SU-DHL-6 (cell line): ENCODE data around the gene PTCH1.

Experiments
- H2AFZ ChIP-seq: fragments of 200-600 bp; sonication (generic); 2 replicates; pipeline ENCODE4 v1.6.1; 2014; ENCODE audit warnings: low read depth, mild to moderate bottlenecking, moderate library complexity, mixed read lengths, antibody characterized with exemption, low read length; ENCODE audit not compliant: severe bottlenecking
- H3F3A ChIP-seq: fragments of 200-600 bp; shearing (Covaris generic); 2 replicates; pipeline ENCODE4 v1.6.0; 2016; ENCODE audit warnings: antibody characterized with exemption, mild to moderate bottlenecking; ENCODE audit not compliant: insufficient read depth
- H3K27ac ChIP-seq: fragments of 200-600 bp; sonication (generic); 2 replicates; pipeline ENCODE4 v1.5.1; 2016; ENCODE audit warnings: low read depth, mild to moderate bottlenecking, low read length, moderate library complexity, mixed read lengths
- H3K27me3 ChIP-seq: fragments of 200-600 bp; sonication (generic), shearing (Covaris generic); 2 replicates; pipeline ENCODE4 v1.6.0; 2014; ENCODE audit warnings: mild to moderate bottlenecking, low read length
- H3K36me3 ChIP-seq: fragments of 200-600 bp; sonication (generic); 2 replicates; pipeline ENCODE4 v1.6.1; 2014; ENCODE audit warnings: mild to moderate bottlenecking, low read length, mixed read lengths
- H3K4me2 ChIP-seq: fragments of 300-600, 200-600 bp; shearing (Covaris generic), sonication (generic); 2 replicates; pipeline ENCODE4 v1.6.0; 2014; ENCODE audit warnings: low read length, low read depth, mild to moderate bottlenecking; ENCODE audit not compliant: poor library complexity, severe bottlenecking
- H3K4me3 ChIP-seq: fragments of 200-600 bp; sonication (generic); 2 replicates; pipeline ENCODE4 v1.5.1; 2014; ENCODE audit warnings: antibody characterized with exemption, low read length, mild to moderate bottlenecking, mixed read lengths; ENCODE audit not compliant: insufficient read depth, poor library complexity, severe bottlenecking
- H3K79me2 ChIP-seq: fragments of 200-600 bp; sonication (generic); 2 replicates; pipeline ENCODE4 v1.6.1; 2014; ENCODE audit warnings: mild to moderate bottlenecking, low read length, moderate library complexity; ENCODE audit not compliant: insufficient read depth
- H3K9ac ChIP-seq: fragments of 200-600 bp; sonication (generic); 2 replicates; pipeline ENCODE4 v1.7.0; 2014; ENCODE audit warnings: mild to moderate bottlenecking, low read length
- H3K9me2 ChIP-seq: fragments of 200-600 bp; sonication (generic); replicated peaks from 2 replicates; pipeline ENCODE4 v1.6.1; 2014; ENCODE audit warnings: low read length; ENCODE audit not compliant: insufficient read depth
- H3K9me3 ChIP-seq: fragments of 200-600 bp; sonication (generic); 2 replicates; pipeline ENCODE4 v1.6.1; 2014; ENCODE audit warnings: low read length, mixed read lengths; ENCODE audit not compliant: insufficient read depth
- H4K20me1 ChIP-seq: fragments of 200-600 bp; sonication (generic); 2 replicates; pipeline ENCODE4 v1.6.1; 2014; ENCODE audit warnings: low read depth, mild to moderate bottlenecking, antibody characterized with exemption, low read length, moderate library complexity, mixed read lengths
- EZH2phosphoT487 ChIP-seq: fragments of 200-600 bp; sonication (generic), shearing (Covaris generic); conservative IDR thresholded peaks from 2 replicates; pipeline ENCODE4 v1.6.1; 2018; ENCODE audit warnings: mild to moderate bottlenecking, antibody characterized with exemption, low read length, moderate library complexity, mixed read lengths
- TF ChIP-seq, protein P1 (sequence below): fragments of 200-600 bp; sonication (generic); IDR thresholded peaks from one replicate; pipeline ENCODE4 v1.5.1; 2017; ENCODE audit warnings: antibody characterized with exemption, mild to moderate bottlenecking, low read length, moderate library complexity; ENCODE audit not compliant: insufficient read depth, poor library complexity, severe bottlenecking

PTCH1 gene

DNA sequence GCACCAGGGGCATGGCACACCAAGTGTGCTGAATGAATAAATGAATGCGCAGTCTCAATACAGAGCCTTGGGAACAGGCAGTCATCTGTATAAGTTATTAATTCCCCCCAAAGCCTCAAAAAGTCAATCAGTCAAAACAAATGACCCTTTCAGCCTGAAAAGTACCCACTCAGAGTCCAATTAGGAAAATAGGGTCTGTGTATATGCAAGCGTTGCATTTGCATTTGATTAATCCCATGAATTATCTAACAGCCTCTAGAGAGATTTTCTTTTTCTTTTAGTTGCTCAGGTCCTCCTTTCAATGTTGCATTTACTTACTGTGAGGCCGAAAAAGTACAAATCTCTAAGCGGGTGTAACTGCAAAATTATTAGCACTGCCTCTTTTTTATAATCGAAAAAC lies 23.4 kb downstream of the PTCH1 start:
- peak overlapping the region; percentile 55 for H3K4me3 ChIP-seq
- H3K9ac ChIP-seq = peak overlapping the region; percentile 60
- peaks cover 77% of the 10 kb centered on the region for H3K79me2 ChIP-seq
- peaks cover 31% of the 10 kb centered on the region for H3F3A ChIP-seq
- no peaks in the 10 kb centered on the region for H3K36me3 ChIP-seq
- peak overlapping the region; percentile 58 for H2AFZ ChIP-seq
- H4K20me1 ChIP-seq = no peaks in the 10 kb centered on the region
- no peaks in the 10 kb centered on the region for H3K27me3 ChIP-seq
- H3K27ac ChIP-seq = peak overlapping the region; percentile 95
- TF ChIP-seq, protein P1, sequence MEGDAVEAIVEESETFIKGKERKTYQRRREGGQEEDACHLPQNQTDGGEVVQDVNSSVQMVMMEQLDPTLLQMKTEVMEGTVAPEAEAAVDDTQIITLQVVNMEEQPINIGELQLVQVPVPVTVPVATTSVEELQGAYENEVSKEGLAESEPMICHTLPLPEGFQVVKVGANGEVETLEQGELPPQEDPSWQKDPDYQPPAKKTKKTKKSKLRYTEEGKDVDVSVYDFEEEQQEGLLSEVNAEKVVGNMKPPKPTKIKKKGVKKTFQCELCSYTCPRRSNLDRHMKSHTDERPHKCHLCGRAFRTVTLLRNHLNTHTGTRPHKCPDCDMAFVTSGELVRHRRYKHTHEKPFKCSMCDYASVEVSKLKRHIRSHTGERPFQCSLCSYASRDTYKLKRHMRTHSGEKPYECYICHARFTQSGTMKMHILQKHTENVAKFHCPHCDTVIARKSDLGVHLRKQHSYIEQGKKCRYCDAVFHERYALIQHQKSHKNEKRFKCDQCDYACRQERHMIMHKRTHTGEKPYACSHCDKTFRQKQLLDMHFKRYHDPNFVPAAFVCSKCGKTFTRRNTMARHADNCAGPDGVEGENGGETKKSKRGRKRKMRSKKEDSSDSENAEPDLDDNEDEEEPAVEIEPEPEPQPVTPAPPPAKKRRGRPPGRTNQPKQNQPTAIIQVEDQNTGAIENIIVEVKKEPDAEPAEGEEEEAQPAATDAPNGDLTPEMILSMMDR = no peak
- no peak for TF ChIP-seq EZH2phosphoT487
- no peaks in the 10 kb centered on the region for H3K9me2 ChIP-seq
- no peaks in the 10 kb centered on the region for H3K9me3 ChIP-seq
- peak overlapping the region; percentile 92 for H3K4me2 ChIP-seq

DNA sequence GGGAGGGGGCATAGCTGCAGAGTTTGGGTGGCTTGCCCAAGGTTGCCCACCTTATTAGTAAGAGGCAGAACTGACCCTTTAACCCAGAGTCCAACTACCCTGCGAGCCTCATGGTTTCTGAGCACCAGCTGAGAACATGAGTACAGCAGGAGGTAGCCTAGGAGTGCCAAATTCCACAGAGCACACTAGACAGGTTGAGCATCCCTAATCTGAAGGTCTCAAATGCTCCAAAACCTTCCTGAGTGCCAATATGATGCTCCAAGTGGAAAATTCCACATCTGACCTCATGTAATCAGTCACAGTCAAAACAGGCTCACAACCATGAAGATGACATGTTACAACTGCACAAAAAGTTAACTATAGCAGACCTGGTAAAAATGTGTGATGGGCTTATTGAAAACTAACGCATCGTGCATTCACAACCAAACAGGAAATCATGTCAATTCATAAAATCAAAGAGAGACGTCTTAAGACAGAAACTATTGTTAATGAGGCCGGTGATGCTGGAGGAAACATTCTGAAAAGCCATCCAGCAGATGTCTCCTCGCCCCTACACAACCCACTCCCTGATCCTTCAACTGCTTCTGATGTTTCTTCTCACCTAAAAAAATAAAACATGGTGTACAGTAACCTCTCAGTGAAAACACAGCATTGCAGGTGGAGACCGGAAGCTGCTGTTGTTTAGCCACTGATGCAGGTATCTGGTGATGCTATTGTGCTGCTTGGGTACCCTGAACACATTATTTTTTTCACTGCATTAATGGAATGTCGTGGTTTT lies 25.0 kb downstream of the PTCH1 start:
- no peaks in the 10 kb centered on the region for H4K20me1 ChIP-seq

DNA sequence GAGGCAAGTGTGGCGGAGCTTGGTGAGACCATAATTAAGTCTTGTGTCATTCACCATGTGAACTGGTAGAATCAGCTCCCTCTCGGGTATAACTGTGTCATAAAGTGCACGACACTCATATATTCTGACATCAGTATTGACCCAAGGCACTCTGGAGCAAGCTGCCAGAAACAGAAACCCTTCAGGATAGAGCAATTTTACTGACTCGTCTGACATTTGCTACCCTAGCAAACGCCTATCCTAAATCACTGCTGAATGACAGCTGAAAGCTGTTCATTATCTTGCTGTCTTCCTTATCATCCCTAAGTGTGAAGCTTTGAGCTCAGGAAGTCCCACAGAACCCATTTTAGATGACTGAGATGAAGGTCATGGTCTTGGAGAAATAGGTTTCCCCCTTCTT lies 27.8 kb downstream of the PTCH1 start:
- Histone ChIP-seq H4K20me1 (no peaks in the 10 kb centered on the region), H3K4me3 (no peak overlapping the region), H3K9me2 (no peaks in the 10 kb centered on the region), H3K36me3 (no peaks in the 10 kb centered on the region), H3K27me3 (no peaks in the 10 kb centered on the region), H3F3A (peaks cover 10% of the 10 kb centered on the region), H3K9me3 (no peaks in the 10 kb centered on the region), H3K9ac (no peak overlapping the region), H2AFZ (no peak overlapping the region), H3K27ac (no peak overlapping the region), H3K4me2 (no peak overlapping the region), H3K79me2 (peaks cover 68% of the 10 kb centered on the region)
- TF ChIP-seq EZH2phosphoT487 = no peak
- TF ChIP-seq, protein P1 = no peak

More for the DNA sequence above, 25.0 kb downstream of the PTCH1 start:
- Histone ChIP-seq H3F3A (peaks cover 31% of the 10 kb centered on the region), H2AFZ (no peak overlapping the region), H3K9me2 (no peaks in the 10 kb centered on the region), H3K27me3 (no peaks in the 10 kb centered on the region), H3K9ac (no peak overlapping the region), H3K4me3 (no peak overlapping the region), H3K79me2 (peaks cover 76% of the 10 kb centered on the region), H3K27ac (0 out of 2 replicates have a peak overlapping the region, but pooled peaks have one; percentile 6), H3K4me2 (peak overlapping the region; percentile 92), H3K36me3 (no peaks in the 10 kb centered on the region), H3K9me3 (no peaks in the 10 kb centered on the region)
- TF ChIP-seq EZH2phosphoT487 = no peak
- TF ChIP-seq, protein P1 = no peak
